ENCODE results near the gene KRT2.
"Not testable (repeated sequence)": the region's sequence is repeated elsewhere in the genome, so short reads cannot be mapped to it uniquely, and the experiment has no call there.

The KRT2 gene

DNA sequence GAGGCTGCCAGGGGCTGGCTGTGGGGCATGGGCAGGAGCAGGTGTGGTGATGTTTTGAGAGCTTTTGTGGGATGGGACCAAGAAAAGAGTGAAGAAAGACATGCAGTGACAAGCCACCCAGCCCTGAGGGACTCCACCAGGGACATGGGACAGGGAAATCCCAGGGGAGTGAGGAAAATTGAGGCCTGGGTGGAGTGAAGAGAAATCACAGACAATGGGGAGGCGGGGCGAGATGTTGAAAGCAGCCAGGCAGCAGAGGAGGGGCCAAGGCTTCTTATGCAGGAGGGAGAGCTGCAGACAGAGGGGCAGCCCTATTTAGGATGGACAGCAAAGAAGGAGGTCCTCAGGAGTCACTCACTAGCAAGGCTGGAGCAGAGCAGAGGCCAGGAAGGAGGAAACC, 32.4 kb upstream of the KRT2 start:
- no peak for FAIRE-seq

DNA sequence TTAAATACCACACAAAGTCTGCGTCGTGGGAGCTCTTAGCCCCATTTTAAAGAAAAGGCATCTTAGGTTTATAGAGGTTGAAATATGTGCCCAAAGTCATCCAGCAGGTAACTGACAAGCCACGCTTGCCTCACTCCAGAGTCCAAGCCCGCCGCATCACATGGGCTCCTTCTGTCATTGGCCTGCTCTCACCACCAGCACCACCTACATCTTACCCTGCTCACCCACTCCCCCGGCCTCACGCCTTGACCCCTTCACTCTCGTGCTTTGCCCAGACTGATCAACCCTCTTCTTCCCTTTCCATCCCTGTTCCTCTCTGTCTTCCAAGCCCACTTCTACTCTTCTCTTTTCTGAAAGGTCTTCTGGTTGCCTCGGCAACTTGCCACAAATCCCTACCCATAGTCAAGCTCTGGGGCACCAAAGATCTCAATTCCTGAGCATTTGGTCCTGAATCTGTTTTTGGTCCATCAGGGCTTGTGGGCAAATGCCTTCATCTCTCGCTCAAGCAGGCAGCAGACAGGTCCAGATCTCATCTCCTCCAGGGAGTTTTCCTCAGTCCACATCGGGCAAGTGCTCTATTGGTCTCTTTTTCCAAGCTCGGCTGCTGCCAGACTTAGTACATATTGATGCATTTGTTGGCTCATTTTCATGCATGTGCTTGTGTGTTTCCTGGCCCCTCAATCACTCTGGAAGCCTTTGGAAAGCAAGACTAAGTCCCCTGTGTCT, 31.7 kb upstream of the KRT2 start:
- no peak for FAIRE-seq

DNA sequence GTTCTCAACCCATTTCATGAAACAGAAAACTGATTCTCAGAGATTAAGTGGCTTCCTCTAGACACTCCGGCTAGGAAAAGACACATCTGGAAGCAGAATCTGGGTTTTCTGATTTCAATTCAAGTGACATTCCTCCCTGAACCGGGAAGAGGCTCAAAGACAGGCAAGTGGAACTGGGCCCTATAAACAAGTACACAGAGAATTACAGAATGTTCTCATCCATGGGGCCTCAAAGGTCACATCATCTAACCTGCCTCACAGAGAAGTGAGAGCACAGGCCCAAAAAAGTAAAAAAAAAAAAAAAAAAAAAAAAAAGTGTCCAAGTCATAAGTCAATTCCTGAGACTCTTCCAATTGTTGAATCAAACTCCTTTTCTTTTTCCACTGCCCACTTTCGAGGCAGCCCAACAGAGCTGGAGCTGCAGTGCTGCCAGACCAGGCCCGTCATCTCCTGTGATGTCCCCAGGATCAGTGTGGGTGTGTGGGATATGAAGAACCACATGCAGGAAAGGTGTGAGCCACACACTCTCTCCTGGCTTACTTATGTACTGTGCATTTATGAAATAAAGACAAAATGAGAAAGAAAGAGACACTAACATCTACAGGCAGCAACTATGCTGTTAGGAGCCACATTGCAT, 31.0 kb upstream of the KRT2 start:
- FAIRE-seq, result no peak

DNA sequence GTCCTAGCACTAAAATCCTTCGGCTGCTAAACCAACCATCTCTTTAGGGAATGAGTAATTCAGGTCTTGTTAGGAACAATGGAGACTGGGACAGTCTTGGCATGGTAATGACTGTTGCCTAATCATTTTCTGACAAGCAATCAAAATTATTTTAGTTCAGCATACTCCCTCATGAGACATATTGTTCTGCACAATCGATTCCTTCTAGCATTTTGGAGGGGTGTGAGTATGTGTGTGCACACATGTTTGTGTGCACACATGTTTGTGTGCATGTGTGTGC, 30.3 kb upstream of the KRT2 start:
- no peak for FAIRE-seq

DNA sequence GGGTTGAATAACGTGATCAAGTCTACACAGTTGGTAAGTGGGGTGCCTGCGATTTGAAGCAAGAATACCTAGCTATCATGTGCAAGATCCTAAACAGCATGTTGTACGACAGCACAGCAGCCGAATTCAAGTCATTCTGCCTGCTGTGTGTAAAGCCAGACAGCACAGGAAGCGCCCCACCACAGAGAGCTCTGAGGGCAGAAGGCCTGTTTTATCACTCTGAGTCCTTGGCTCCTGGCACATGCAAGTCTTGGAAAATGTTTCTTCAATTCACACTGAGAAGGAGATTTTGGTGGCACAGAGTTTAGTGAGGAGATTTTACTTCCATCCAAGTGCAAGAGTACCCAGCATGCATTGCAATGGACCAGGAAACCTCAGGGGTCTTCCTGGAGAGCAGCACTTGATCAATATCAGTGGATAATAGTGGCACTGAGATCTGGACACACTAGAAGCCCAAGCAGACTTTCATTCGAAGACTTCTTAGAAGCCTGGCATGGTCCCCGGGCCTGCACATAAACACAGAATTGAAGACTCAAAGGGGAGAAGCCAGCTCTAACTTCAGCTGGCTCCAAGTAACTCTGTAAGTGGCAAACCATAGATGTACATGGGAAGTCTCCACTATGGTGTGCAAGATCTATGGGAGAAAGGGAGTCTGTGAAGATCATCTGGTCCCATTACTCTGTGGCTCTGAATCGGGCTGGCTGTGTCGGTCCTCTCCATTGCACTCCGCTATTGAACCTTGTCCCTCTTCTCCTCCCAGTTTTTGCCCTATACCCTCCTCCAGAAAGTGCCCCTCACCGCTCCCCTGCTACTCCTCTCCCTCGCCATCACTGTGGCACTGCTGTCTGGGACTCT, 29.7 kb upstream of the KRT2 start:
- FAIRE-seq, result no peak

DNA sequence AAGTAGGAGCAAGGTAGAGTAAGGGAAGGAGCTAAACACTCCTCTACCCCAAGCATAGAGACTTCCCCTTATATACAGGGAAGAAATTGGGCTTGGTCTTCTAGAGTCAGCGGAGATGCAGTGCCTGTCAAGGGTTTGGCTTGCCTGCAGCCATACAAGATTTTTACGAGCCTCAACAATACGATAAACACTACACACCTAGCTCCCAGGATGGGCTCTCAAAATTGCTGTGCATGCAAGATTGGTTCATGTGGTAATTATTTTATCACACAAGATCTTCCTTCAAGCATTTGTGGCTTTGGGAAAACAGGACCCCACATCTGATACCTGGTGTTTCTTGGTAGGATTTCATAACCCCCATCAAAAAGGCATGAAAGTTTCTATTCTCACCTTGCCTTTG, 28.4 kb upstream of the KRT2 start, which contains the start of gene KRT1:
TSS of gene KRT1 (minus strand) at position 45 of the 400 bp plus-strand sequence. CDS start 59 bp downstream, outside the sequence.
- no peak for FAIRE-seq

DNA sequence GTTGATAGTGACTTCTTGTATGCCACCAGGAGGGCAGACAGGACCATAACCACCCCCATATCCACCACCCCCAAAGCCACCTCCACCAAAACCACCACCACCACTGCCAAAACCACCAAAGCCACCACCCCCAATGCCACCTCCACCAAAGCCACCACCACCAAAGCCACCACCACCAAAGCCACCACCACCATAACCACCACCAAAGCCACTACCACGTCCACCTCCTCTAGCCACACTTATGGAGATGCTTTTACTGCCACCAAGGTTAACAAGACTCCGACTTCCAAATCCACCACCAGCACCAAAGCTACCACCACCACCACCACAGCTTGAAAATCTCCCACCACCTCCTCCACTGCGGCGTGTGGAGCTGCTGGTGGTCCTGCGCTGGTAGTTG, 27.9 kb upstream of the KRT2 start:
- no peak for FAIRE-seq

DNA sequence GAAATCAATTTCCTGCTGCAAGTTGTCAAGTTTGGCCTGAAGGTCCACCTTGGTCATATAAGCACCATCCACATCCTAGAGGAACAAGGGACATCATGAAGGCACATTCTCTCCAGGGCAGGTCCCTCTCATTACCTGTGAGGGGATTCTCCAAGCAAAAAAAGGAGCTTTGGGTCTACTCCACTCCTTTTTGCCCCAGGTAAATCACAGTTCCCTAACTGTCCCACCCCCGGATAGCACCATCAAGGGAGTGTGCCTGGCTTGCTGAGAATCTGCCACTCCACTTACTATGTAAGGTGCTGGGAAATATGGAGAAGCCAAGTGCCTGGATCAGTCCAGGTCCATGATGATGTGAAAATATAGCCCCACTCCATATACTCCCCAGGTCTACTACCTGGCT, 25.7 kb upstream of the KRT2 start:
- FAIRE-seq, result no peak

DNA sequence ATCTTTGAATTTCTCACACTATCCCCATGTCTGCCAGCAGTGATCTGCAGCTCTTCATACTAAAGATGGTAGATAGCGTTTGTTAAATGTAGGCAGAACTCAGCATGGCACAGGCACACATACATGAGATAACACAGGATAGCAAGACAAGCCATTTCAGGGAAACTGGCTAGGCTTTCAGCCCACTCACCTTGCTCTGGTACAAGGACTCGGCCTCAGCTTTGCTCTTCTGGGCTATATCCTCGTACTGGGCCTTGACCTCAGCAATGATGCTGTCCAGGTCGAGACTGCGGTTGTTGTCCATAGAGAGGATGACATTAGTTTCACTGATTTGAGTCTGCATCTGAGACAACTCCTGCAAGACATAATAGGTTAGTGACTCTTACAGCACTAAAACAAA, 25.1 kb upstream of the KRT2 start:
- FAIRE-seq, result no peak

DNA sequence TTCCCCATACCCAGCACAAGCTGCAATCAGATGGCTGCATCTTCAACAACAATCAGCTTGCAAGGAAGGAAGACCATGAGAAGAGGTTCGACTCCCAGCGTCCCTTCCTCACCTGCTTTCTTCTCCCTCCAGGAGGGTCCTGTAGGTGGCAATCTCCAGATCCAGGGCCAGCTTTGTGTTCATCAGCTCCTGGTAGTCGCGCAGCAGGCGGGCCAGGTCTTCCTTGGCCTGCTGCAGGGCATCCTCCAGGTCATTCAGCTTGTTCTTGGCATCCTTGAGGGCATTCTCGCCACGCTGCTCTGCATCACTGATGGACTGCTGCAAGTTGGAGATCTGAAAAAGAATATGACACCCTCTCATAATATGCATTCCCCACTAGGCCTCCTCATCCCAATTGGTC, 24.2 kb upstream of the KRT2 start:
- no peak for FAIRE-seq

DNA sequence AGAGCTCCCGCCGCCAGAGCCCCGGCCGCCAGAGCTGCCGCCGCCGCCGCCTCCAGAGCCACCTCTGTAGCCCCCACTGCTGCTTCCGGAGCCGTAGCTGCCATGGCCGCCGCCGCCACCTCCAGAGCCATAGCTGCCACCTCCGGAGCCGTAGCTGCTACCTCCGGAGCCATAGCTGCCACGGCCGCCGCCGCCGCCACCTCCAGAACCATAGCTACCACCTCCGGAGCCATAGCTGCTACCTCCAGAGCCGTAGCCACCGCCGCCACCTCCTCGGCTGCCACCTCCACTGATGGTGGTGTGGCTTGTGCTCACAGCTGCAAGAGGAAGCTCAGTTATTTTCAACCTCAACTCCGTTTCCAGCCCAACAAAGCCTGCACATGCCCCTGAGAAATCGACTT, 23.3 kb upstream of the KRT2 start:
- FAIRE-seq, result no peak

DNA sequence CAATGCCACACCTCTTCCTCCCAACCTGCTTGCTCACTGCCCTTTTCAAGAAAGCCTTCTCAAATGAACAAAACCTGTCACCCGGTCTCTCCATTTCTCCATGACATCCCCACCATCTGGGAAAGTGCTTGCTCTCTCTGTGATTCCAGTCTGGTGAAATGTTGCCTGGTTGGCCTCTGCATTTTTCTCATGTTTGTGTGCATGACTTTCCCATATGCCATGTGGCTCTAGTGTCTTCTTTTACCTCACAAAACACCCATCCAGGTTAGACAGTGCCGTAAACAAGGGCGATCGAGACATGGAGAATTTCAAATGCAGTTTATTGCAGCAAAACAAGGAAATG, 22.4 kb upstream of the KRT2 start:
- no peak for FAIRE-seq

DNA sequence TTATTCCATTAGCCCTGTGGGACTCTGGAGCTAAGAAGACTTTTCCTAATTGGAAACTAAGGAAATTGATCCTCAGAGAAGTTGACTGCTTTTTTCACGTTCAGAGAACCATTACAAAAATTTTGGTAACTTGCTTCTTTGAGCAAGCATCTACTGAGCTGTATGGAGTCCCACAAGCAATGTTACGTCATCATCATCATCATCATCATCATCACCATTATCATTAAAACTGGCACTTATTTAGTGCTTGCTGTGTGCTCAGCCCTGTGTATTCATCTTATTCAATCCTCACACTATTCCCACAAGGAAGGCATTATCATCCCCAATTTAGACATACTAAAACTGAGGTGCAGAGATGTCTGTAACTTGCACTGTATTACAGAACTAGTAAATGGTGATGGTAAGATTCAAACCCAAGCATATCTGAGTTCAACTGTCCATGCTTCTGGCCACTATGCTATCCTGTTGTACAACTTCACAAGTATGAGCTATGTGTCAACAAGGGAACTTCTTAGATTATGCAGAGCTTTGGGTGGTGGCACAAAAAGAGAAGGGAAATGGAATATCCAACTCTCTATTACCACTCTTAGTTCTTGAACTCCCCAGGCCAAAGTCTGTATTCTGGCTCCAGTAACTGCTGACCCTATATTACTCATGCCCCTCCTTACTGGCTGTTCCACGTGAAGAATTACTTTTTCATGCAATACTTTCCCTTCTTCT, 21.9 kb upstream of the KRT2 start:
- no peak for FAIRE-seq

DNA sequence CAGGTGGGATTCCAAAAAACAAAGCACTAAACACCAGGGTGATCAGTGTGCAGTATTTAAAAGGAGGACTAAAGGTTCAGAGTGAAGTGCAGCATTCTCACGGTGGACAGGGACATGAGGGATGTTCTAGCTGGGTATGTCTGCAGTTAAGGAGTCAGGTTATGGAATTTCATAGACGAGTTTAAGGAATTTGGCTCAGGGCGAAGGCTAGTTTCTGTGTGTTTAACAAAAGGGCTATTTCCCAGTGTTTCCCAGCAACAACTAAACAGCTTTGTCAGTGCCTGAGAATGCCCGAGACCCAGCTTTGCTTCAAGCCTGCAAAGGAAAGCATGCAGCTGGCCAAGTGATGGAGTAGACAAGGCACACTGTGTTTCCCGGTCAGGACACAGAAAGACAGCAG, 21.2 kb upstream of the KRT2 start:
- no peak for FAIRE-seq

DNA sequence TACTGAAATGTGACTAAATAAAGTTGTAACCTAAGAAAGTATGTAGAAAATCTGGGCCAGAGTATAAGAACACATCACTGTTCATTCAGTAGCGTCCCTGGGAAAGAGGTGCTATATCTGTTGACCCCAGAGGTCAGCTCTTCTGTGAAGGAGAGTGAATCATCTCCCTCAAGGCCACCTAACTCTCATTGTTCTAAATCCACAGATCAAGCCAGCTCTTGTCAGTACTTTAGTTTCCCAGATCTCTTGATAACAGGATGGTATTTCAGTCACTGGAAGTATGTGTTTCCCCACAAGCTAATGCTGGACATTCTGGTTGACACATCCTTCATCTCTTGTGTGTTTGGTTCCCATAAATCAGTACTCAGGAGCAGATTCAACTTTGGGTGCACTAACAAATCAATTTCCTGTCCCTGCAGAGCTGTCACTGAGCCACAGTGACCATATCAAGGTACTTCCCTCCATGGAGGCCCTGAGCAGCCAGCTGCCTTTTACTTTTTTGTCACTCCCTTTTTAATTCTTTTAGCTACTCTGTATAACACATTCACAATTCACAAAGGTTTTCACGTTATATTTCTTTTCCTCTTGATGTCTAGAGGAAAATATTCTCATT, 20.4 kb upstream of the KRT2 start:
- no peak for FAIRE-seq

DNA sequence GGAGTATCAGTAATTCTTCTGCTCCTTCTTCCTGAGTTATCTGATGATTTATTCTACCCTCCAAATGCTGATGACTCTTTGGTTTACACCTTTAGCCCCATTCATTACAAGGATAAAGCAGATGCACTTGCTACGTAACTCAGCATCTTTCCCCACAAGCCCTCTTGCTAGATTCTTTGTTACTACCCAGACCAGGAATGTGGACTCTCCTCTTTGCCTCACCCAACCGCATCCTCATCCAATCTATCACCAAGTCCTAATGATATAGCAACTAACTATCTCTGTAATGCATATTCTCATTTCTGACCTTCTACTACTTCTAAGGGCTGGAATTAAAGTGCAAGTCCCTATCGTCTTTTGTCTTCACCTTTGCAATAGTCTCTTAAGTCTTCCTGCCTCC, 18.9 kb upstream of the KRT2 start:
- FAIRE-seq, result no peak

DNA sequence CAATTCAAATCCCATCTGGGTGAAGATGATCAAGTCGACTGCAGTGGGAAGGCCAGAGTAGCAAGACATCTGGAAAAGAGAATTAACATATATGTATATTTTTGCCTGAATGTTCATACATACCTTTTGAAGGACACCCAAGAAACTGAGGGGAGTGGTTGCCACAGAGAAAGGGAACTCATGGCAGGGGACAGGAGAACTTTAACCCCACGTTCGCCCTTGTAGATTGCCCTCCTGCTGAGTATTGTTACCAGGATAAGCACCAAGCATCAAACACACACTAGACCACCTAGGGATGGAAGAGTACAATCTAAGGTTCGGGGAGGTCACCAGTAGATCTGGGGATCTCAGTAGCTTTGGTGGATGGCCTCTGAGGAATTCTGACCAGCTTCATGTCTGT, 18.5 kb upstream of the KRT2 start:
- FAIRE-seq, result no peak

DNA sequence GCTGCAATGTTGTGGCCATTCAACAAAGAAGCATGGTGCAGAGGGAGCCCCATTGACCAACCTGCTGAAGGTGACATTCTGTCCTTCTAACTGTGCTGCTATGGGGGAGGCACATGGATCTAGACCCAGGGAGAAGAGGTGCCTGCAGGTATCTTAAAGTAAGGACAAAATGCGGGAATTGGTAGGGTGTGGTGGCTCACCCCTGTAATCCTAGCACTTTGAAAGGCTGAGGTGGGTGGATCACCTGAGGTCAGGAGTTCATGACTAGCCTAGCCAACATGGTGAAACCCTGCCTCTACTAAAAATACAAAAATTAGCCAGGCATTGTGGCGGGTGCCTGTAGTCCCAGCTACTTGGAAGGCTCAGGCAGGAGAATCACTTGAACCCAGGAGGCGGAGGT, 17.9 kb upstream of the KRT2 start:
- FAIRE-seq, result not testable (repeated sequence)

DNA sequence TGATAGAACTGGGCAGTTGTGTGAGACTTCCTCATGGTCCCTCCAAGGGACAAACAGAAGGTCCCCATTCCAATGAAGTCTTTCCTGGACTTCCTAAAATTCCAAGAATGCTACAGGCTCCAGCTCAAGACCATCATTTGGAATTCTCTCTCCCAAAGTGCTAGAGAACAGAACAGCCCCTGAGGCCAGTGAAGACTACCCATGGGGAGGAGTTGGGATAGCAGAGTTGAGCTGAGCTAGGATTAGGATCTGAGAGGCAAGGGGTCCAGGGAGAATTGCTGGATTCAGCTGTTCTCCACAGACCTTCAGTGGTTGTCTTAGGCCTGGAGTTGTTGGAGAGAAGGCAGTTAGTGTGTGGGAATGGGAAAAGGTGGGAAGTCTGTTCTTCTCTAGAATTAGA, 17.4 kb upstream of the KRT2 start:
- FAIRE-seq, result no peak

DNA sequence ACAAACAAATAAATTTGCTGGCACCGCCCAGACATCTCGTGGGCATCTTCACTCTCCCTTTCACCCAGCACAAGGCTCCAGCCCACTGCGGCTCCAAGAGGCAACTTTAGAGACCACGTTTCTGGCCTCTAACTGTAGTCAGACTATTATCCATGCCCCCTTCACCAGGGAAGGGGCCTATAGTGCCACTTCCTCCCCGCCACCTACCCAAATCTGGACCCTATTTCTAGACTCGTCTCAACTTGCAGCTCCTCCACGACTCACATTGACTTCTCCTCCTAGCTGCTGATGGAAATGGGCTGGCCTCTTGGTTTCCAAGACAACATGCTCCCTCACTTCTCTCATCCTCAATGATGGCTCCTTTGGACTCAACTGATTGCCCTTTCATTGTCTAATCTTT, 15.9 kb upstream of the KRT2 start:
- FAIRE-seq, result no peak

DNA sequence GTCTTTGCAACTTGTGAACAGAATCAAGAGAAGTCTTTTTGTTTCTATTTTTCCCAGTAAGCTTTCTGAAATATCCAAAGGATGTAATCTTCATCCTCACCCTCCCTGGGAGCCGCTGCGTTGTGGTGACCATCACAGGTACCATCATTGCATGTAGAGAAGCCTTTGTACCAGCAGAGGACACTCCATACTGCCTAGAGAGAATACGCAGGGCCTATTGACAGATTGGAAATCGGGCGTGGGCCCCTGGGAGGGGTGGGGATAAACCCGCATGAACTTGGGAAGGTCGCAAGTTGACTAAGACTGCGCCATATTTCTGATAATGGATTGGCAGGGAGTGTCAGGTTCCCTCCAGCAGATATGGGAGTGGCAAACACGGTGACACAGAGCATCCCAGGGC, 15.5 kb upstream of the KRT2 start:
- no peak for FAIRE-seq

DNA sequence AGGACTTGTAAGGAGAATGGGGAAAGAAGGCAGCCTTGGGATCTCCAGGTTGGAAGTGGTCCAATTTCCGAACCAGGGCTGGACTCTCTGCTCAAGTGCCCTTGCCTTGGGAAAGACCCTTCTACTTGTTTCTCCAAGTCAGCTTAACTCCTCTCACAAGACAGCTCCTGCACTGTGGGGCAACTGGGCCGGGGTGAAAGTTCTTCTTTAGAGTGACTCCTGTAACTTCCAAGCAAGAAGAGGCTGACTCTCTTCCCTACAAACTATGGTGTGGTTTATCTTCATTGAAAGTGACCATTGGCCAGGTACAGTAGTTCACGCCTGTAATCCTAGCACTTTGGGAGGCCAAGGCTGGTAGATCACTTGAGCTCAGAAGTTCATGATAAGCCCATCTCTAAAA, 14.5 kb upstream of the KRT2 start:
- FAIRE-seq, result no peak

DNA sequence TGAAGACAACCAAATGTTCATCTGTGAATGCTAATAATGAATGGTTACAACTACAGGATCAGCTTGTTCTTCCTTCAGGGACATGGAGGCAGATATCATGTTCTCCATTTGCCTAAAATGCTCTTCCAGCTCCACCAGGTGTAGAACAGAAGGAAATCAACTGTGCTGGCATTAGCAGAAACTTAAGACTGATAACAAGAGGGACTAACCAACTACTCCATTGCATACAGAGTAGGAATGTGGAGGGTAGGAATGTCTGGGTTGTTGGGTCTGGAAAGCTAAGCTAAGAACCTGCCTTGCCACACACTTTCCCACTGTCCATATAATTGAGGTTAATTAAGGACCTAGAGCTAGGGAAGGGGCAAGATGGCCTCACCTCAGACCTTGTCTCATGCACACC, 11.4 kb upstream of the KRT2 start:
- FAIRE-seq, result no peak
